CD14-positive monocyte (primary cell): ENCODE measurements around the gene IER5L. TPM values are rescaled to one million over a fixed set of nuclear protein-coding genes. Genes with fewer than 3 reads are reported as not detected.

Experiments used
- DNase-seq, 3 donors: peaks; one replicate each; pipeline ENCODE4 v3.0.0-alpha.2; 2011 to 2022
- H2AFZ ChIP-seq: 2 replicates; pipeline ENCODE4 v1.6.0; 2012; ENCODE audit warnings: mild to moderate bottlenecking, low read depth, low read length, inconsistent platforms; ENCODE audit not compliant: insufficient read depth, poor library complexity, severe bottlenecking
- H3K27ac ChIP-seq, 2 donors: 1 replicate in 1 of 2; 2 replicates in 1 of 2; pipeline ENCODE4 v1.5.1; 2012 to 2013; ENCODE audit warnings: low read length in 2 of 2, control low read depth in 1 of 2, inconsistent platforms in 1 of 2, low read depth in 1 of 2, mild to moderate bottlenecking in 1 of 2
- H3K27me3 ChIP-seq, 2 donors: one replicate each; pipeline versions ENCODE4 v1.6.0 to v1.6.1; 2011 to 2013; ENCODE audit warnings: low read length in 2 of 2; ENCODE audit not compliant: control insufficient read depth in 2 of 2, insufficient read depth in 2 of 2
- H3K36me3 ChIP-seq, 2 donors: replicated peaks in 1 of 2; 1 replicate in 1 of 2; 2 replicates in 1 of 2; pipeline versions ENCODE4 v1.5.1 to v1.6.1; 2012 to 2013; ENCODE audit warnings: low read length in 2 of 2, control low read depth in 1 of 2, inconsistent platforms in 1 of 2, mild to moderate bottlenecking in 1 of 2; ENCODE audit not compliant: insufficient read depth in 2 of 2, control insufficient read depth in 1 of 2
- H3K4me1 ChIP-seq, 2 donors: 1 replicate in 1 of 2; 2 replicates in 1 of 2; pipeline versions ENCODE4 v1.5.1 to v1.6.1; 2012 to 2013; ENCODE audit warnings: low read length in 2 of 2, control low read depth in 1 of 2, inconsistent platforms in 1 of 2, mild to moderate bottlenecking in 1 of 2, moderate library complexity in 1 of 2; ENCODE audit not compliant: insufficient read depth in 2 of 2, control insufficient read depth in 1 of 2
- H3K4me2 ChIP-seq: replicated peaks from 2 replicates; pipeline ENCODE3; 2012; ENCODE audit warnings: low read length, moderate library complexity, mild to moderate bottlenecking; ENCODE audit not compliant: poor library complexity, severe bottlenecking; ENCODE audit errors: extremely low read depth
- H3K4me3 ChIP-seq, 3 experiments: fragments of 200-600 bp in 1 of 3; sonication (generic) in 1 of 3; replicated peaks in 1 of 3; 1 replicate in 2 of 3; 2 replicates in 1 of 3; pipeline ENCODE4 v1.5.1; 2011 to 2013; ENCODE audit warnings: low read length in 3 of 3, mild to moderate bottlenecking in 3 of 3, control low read depth in 2 of 3, low read depth in 2 of 3, inconsistent platforms in 1 of 3, moderate library complexity in 1 of 3
- H3K79me2 ChIP-seq: 2 replicates; pipeline ENCODE4 v1.6.0; 2012; ENCODE audit warnings: mild to moderate bottlenecking, control low read depth, inconsistent platforms, low read length, moderate library complexity; ENCODE audit not compliant: insufficient read depth
- H3K9ac ChIP-seq: 2 replicates; pipeline ENCODE4 v1.6.0; 2017; ENCODE audit warnings: low read length, mild to moderate bottlenecking; ENCODE audit not compliant: insufficient read depth, poor library complexity, severe bottlenecking
- H3K9me3 ChIP-seq, 2 donors: replicated peaks in 1 of 2; 1 replicate in 1 of 2; 2 replicates in 1 of 2; pipeline versions ENCODE4 v1.5.1 to v1.6.1; 2012 to 2013; ENCODE audit warnings: low read length in 2 of 2, control low read depth in 1 of 2; ENCODE audit not compliant: control insufficient read depth in 1 of 2, insufficient read depth in 1 of 2
- H4K20me1 ChIP-seq: 2 replicates; pipeline ENCODE4 v1.6.0; 2012; ENCODE audit warnings: mild to moderate bottlenecking, low read length, control low read depth, moderate library complexity; ENCODE audit not compliant: insufficient read depth
- H3K27ac Mint-ChIP-seq, 7 donors: one replicate each; pipeline ENCODE4 v1.8.0; 2020; ENCODE audit warnings: mild to moderate bottlenecking in 7 of 7, mixed read lengths in 7 of 7, moderate library complexity in 6 of 7, inconsistent platforms in 2 of 7
- H3K27me3 Mint-ChIP-seq, 3 donors: one replicate each; pipeline ENCODE4 v1.8.0; 2021 to 2022; ENCODE audit warnings: low read depth in 3 of 3, mild to moderate bottlenecking in 3 of 3, mixed read lengths in 3 of 3, moderate library complexity in 3 of 3, inconsistent platforms in 1 of 3
- H3K36me3 Mint-ChIP-seq, 2 donors: one replicate each; pipeline ENCODE4 v1.8.0; 2020; ENCODE audit warnings: mixed read lengths in 2 of 2, inconsistent platforms in 1 of 2, mild to moderate bottlenecking in 1 of 2
- H3K4me1 Mint-ChIP-seq: one replicate; pipeline ENCODE4 v1.8.0; 2020; ENCODE audit warnings: mild to moderate bottlenecking, mixed read lengths
- H3K4me3 Mint-ChIP-seq, 2 donors: one replicate each; pipeline ENCODE4 v1.8.0; 2020; ENCODE audit warnings: mild to moderate bottlenecking in 2 of 2, mixed read lengths in 2 of 2, moderate library complexity in 1 of 2
- H3K9me3 Mint-ChIP-seq, 7 donors: one replicate each; pipeline ENCODE4 v1.8.0; 2020 to 2022; ENCODE audit warnings: mixed read lengths in 7 of 7, mild to moderate bottlenecking in 6 of 7, moderate library complexity in 6 of 7, inconsistent platforms in 2 of 7
- CTCF ChIP-seq: fragments of 200-600 bp; IDR thresholded peaks from one replicate; pipeline ENCODE4 v1.8.0; 2022; ENCODE audit warnings: antibody characterized with exemption, mild to moderate bottlenecking
- WGBS: methylation state at CpG from one replicate; pipeline ENCODE4 v1.1.5; 2013; ENCODE audit warnings: missing lambda C conversion rate; ENCODE audit not compliant: insufficient coverage; 5-methylcytosine and 5-hydroxymethylcytosine counted together
- intact Hi-C, 2 donors: fragments of 100-400 bp; cut with micrococcal nuclease; formaldehyde crosslinking; loops; one replicate each; pipeline versions ENCODE4 v1.15.0 to v1.15.1; 2023
- polyA plus RNA-seq, 3 donors: library from polyadenylated mRNA; depleted of rRNA in 1 of 3; unstranded in 2 of 3; stranded (reverse) in 1 of 3; fragments of 300-500 nt in 2 of 3; fragments of >200 nt in 1 of 3; fragmentation: Illumina TruSeq in 2 of 3; gene quantifications; 1 replicate in 2 of 3; 2 replicates in 1 of 3; pipeline ENCODE4 v1.2.3, GENCODE V29; 2012 to 2021

Gene IER5L
- polyA plus RNA-seq, 3 donors: 0.36 to 15.5 (median 0.79) TPM

- no peak overlapping the region for H3K4me2 ChIP-seq
- H3K79me2 ChIP-seq: peaks cover 4% of the 10 kb centered on the region
- no peak overlapping the region for H3K9ac ChIP-seq
- H3K9me3 ChIP-seq: no peaks in the 10 kb centered on the region
- peaks cover 24 to 28% of the 10 kb centered on the region in 2 donors for H3K4me1 ChIP-seq
- H2AFZ ChIP-seq: no peak overlapping the region
- no peak for TF ChIP-seq CTCF
- intact Hi-C loops: loop anchor here (5.0 to 10.0 kb wide), 3 partner anchors 41 to 648 kb away; partner anchors contain the start of gene IER5L (in 1 of the 2)
- H3K36me3 ChIP-seq: peaks cover 52 to 68% of the 10 kb centered on the region in 2 donors
- H3K27me3 ChIP-seq: no peaks in the 10 kb centered on the region
- H3K4me3 ChIP-seq: no peak overlapping the region
- Mint-ChIP-seq H3K4me3 (no peak overlapping the region), H3K36me3 (peaks cover 54 to 70% of the 10 kb centered on the region in 2 donors), H3K4me1 (peaks cover 27% of the 10 kb centered on the region), H3K27ac (peak overlapping the region in 1 of 7 donors; percentile 31), H3K27me3 (no peaks in the 10 kb centered on the region), H3K9me3 (no peaks in the 10 kb centered on the region)
- no peaks in the 10 kb centered on the region for H4K20me1 ChIP-seq
- WGBS: 82% methylated on average over 15 of the region's 16 CpGs
- no peak for DNase-seq
- H3K27ac ChIP-seq: no peak overlapping the region
These were observed 41.5 kb downstream of the IER5L start for GRCh38 chr9:129136446-129137035.

- Mint-ChIP-seq H3K9me3 (peaks cover 0 to 2% (median 0%) of the 10 kb centered on the region in 7 donors), H3K27me3 (no peaks in the 10 kb centered on the region), H3K4me3 (no peak overlapping the region), H3K4me1 (peaks cover 19% of the 10 kb centered on the region), H3K36me3 (peaks cover 64 to 81% of the 10 kb centered on the region in 2 donors), H3K27ac (no peak overlapping the region)
- no peak overlapping the region for H3K27ac ChIP-seq
- H3K4me1 ChIP-seq: peaks cover 13 to 18% of the 10 kb centered on the region in 2 donors
- H4K20me1 ChIP-seq: peaks cover 7% of the 10 kb centered on the region
- 96% methylated on average over 5 of the region's 6 CpGs for WGBS
- H3K9me3 ChIP-seq: no peaks in the 10 kb centered on the region
- no peak overlapping the region for H3K4me3 ChIP-seq
- no peak for TF ChIP-seq CTCF
- intact Hi-C loops: loop anchor here (5.0 to 10.0 kb wide), 3 partner anchors 42 to 649 kb away; partner anchors contain the start of gene IER5L (in 1 of the 2)
- peaks cover 58 to 79% of the 10 kb centered on the region in 2 donors for H3K36me3 ChIP-seq
- H3K4me2 ChIP-seq: no peak overlapping the region
- no peaks in the 10 kb centered on the region for H3K27me3 ChIP-seq
- H2AFZ ChIP-seq: no peak overlapping the region
- no peak overlapping the region for H3K9ac ChIP-seq
- H3K79me2 ChIP-seq: no peaks in the 10 kb centered on the region
- DNase-seq: no peak
These were observed 42.6 kb downstream of the IER5L start for GRCh38 chr9:129135476-129135875.
